Measurements from ENCODE around the gene BAIAP2L1. TPM values are rescaled to one million over a fixed set of nuclear protein-coding genes. Genes with fewer than 3 reads are reported as not detected.

Gene BAIAP2L1
- total RNA-seq, 4 donors from 2014 or later, result 17.2 to 28.9 (median 20.7) TPM

- H3K4me3 ChIP-seq (ENCODE audit: low read depth, poor library complexity, severe bottlenecking), result no peak overlapping the region
- DNase-seq (ENCODE audit: low spot score in 2 of 2), result no peak
- WGBS, 2 donors, result 72 to 83% methylated on average over 9 of the region's 9 CpGs
- intact Hi-C loops (cut with DNase I; ENCODE audit: low total_unique reads), result no loop called here
- no peak for TF ChIP-seq CTCF (IDR thresholded peaks at IDR 0.05)
- no peak for TF ChIP-seq POLR2A (IDR thresholded peaks at IDR 0.05)
Measured at GRCh38 chr7:98329791-98330373, 71.0 kb downstream of the BAIAP2L1 start.

- no peak for TF ChIP-seq CTCF (IDR thresholded peaks at IDR 0.05)
- TF ChIP-seq POLR2A (IDR thresholded peaks at IDR 0.05), result no peak
- DNase-seq (ENCODE audit: low spot score in 2 of 2), result no peak
- WGBS, 2 donors, result 69 to 70% methylated on average over 14 of the region's 14 CpGs
- intact Hi-C loops (cut with DNase I; ENCODE audit: low total_unique reads), result no loop called here
- no peak overlapping the region for H3K4me3 ChIP-seq (ENCODE audit: low read depth, poor library complexity, severe bottlenecking)
Measured at GRCh38 chr7:98329100-98329790, 71.6 kb downstream of the BAIAP2L1 start.

GRCh38 chr7:98324782-98325181, 76.1 kb downstream of the BAIAP2L1 start:
- 88 to 92% methylated on average over 6 of the region's 6 CpGs for WGBS, 2 donors
- intact Hi-C loops (cut with DNase I; ENCODE audit: low total_unique reads), result no loop called here
- TF ChIP-seq CTCF (IDR thresholded peaks at IDR 0.05), result no peak
- no peak for TF ChIP-seq POLR2A (IDR thresholded peaks at IDR 0.05)
- DNase-seq (ENCODE audit: low spot score in 2 of 2), result no peak
- no peak overlapping the region for H3K4me3 ChIP-seq (ENCODE audit: low read depth, poor library complexity, severe bottlenecking)

- TF ChIP-seq POLR2A (IDR thresholded peaks at IDR 0.05) (no peak), CTCF (IDR thresholded peaks at IDR 0.05) (no peak)
- H3K4me3 ChIP-seq (ENCODE audit: low read depth, poor library complexity, severe bottlenecking), result no peak overlapping the region
- intact Hi-C loops (cut with DNase I; ENCODE audit: low total_unique reads), result no loop called here
- WGBS, 2 donors, result 60 to 69% methylated on average over 28 of the region's 28 CpGs
- DNase-seq (ENCODE audit: low spot score in 2 of 2), result no peak
Measured at GRCh38 chr7:98323597-98324322, 77.1 kb downstream of the BAIAP2L1 start.

GRCh38 chr7:98322331-98323270, 78.3 kb downstream of the BAIAP2L1 start:
- no peak for DNase-seq (ENCODE audit: low spot score in 2 of 2)
- TF ChIP-seq CTCF (IDR thresholded peaks at IDR 0.05) (no peak), POLR2A (IDR thresholded peaks at IDR 0.05) (no peak)
- intact Hi-C loops (cut with DNase I; ENCODE audit: low total_unique reads), result no loop called here
- 79 to 82% methylated on average over 24 of the region's 24 CpGs for WGBS, 2 donors
- H3K4me3 ChIP-seq (ENCODE audit: low read depth, poor library complexity, severe bottlenecking), result no peak overlapping the region
